Karpas-422 (cell line): ENCODE results near the gene BORCS8. TPM values are rescaled to one million over a fixed set of nuclear protein-coding genes. Genes with fewer than 3 reads are reported as not detected.
"Not testable (repeated sequence)": the region's sequence is repeated elsewhere in the genome, so short reads cannot be mapped to it uniquely, and the experiment has no call there.

Experiments
- DNase-seq: peaks from one replicate; pipeline ENCODE4 v3.0.0-alpha.2; 2015
- H2AFZ ChIP-seq: fragments of 200-600 bp; sonication (generic); 2 replicates; pipeline ENCODE4 v1.6.1; 2014; ENCODE audit warnings: antibody characterized with exemption, low read length, mixed read lengths
- H3K27ac ChIP-seq: fragments of 200-600 bp; sonication (generic); 2 replicates; pipeline ENCODE4 v1.5.1; 2014; ENCODE audit warnings: mild to moderate bottlenecking, low read length, moderate library complexity
- H3K27me3 ChIP-seq: fragments of 200-600 bp; sonication (generic); 2 replicates; pipeline ENCODE4 v1.6.1; 2014; ENCODE audit warnings: low read length, mixed read lengths
- H3K36me3 ChIP-seq: fragments of 200-600 bp; sonication (generic); 2 replicates; pipeline ENCODE4 v1.6.1; 2014; ENCODE audit warnings: low read length, mixed read lengths; ENCODE audit not compliant: insufficient read depth
- H3K4me1 ChIP-seq: fragments of 200-600 bp; sonication (generic); 2 replicates; pipeline ENCODE4 v1.6.1; 2014; ENCODE audit warnings: mild to moderate bottlenecking, low read length, mixed read lengths
- H3K4me2 ChIP-seq: fragments of 200-600 bp; sonication (generic); 2 replicates; pipeline ENCODE4 v1.6.1; 2014; ENCODE audit warnings: low read length, low read depth, mild to moderate bottlenecking; ENCODE audit not compliant: poor library complexity, severe bottlenecking
- H3K4me3 ChIP-seq: fragments of 200-600 bp; sonication (generic); 2 replicates; pipeline ENCODE4 v1.5.1; 2014; ENCODE audit warnings: mild to moderate bottlenecking, antibody characterized with exemption, low read length, mixed read lengths
- H3K79me2 ChIP-seq: fragments of 200-600 bp; sonication (generic); 2 replicates; pipeline ENCODE4 v1.6.1; 2014; ENCODE audit warnings: mild to moderate bottlenecking, low read length, mixed read lengths
- H3K9ac ChIP-seq: fragments of 200-600 bp; sonication (generic); 2 replicates; pipeline ENCODE4 v1.6.0; 2014; ENCODE audit warnings: low read length
- H3K9me2 ChIP-seq: fragments of 200-600 bp; sonication (generic), shearing (Covaris generic); replicated peaks from 2 replicates; pipeline ENCODE4 v1.6.0; 2014; ENCODE audit warnings: mild to moderate bottlenecking, low read length, moderate library complexity; ENCODE audit not compliant: insufficient read depth
- H3K9me3 ChIP-seq: fragments of 300-700, 200-600 bp; sonication (generic); 2 replicates; pipeline ENCODE4 v1.6.1; 2014; ENCODE audit warnings: low read length, mixed read lengths
- H4K20me1 ChIP-seq: fragments of 200-600 bp; sonication (generic); 2 replicates; pipeline ENCODE4 v1.6.1; 2014; ENCODE audit warnings: mild to moderate bottlenecking, antibody characterized with exemption, low read length, low read depth; ENCODE audit not compliant: insufficient read depth
- small RNA-seq: library from RNA; depleted of rRNA; stranded (forward); fragments of <200 nt; gene quantifications from one replicate; pipeline ENCODE3, GENCODE V24; 2014
- total RNA-seq: library from RNA; depleted of rRNA; stranded (reverse); fragments of >200 nt; shearing (Covaris generic); gene quantifications from 2 replicates; pipeline ENCODE4 v1.2.3, GENCODE V29; 2014; ENCODE audit warnings: low replicate concordance; rRNA removed

The BORCS8 gene
- total RNA-seq, 1 experiment from 2014 or later = 6.6 TPM

GRCh38 chr19:19137556-19138108 is 54.3 kb downstream of the BORCS8 start:
- peak overlapping the region; percentile 99 for H3K4me2 ChIP-seq
- peak overlapping the region; percentile 86 for H3K9ac ChIP-seq
- peak; percentile 54 for DNase-seq
- H3K9me3 ChIP-seq = no peaks in the 10 kb centered on the region; the same call in 1 of the 2 replicates
- peak overlapping the region; percentile 75 for H2AFZ ChIP-seq
- H3K27ac ChIP-seq = peak overlapping the region; percentile 21; the same call in 1 of the 2 replicates
- peaks cover 3% of the 10 kb centered on the region; the same call in 1 of the 2 replicates for H3K36me3 ChIP-seq
- peak overlapping the region; percentile 85 for H3K4me3 ChIP-seq
- H3K9me2 ChIP-seq = no peaks in the 10 kb centered on the region
- peaks cover 16% of the 10 kb centered on the region for H3K4me1 ChIP-seq
- H3K79me2 ChIP-seq = peaks cover 11% of the 10 kb centered on the region; the same call in 1 of the 2 replicates
- H3K27me3 ChIP-seq = no peaks in the 10 kb centered on the region
- no peaks in the 10 kb centered on the region for H4K20me1 ChIP-seq

DNA sequence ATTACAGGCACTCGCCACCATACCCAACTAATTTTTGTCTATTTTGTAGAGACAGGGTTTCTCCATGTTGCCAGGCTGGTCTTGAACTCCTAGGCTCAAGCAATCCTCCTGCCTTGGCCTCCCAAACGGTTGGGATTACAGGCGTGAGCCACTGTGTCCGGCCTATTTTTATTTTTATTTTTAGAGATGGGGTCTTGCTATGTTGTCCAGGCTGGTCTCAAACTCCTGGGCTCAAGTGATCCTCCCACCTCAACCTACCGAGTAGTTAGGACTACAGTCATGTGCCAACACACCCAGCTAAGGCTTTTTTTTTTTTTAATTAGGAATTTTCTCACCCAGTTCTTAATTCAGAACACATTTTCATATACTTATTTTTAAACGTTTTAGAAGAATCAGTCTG is 56.2 kb downstream of the BORCS8 start:
- H3K36me3 ChIP-seq = peaks cover 10% of the 10 kb centered on the region; the same call in 1 of the 2 replicates

GRCh38 chr19:19134687-19135158 is 57.2 kb downstream of the BORCS8 start:
- Histone ChIP-seq H3K79me2 (peaks cover 11% of the 10 kb centered on the region; the same call in 1 of the 2 replicates), H3K9ac (no peak overlapping the region), H3K9me2 (no peaks in the 10 kb centered on the region), H3K27me3 (no peaks in the 10 kb centered on the region), H3K4me2 (no peak overlapping the region), H4K20me1 (no peaks in the 10 kb centered on the region), H3K4me1 (peaks cover 16% of the 10 kb centered on the region), H3K4me3 (no peak overlapping the region), H2AFZ (no peak overlapping the region), H3K27ac (no peak overlapping the region), H3K36me3 (peaks cover 16% of the 10 kb centered on the region; the same call in 1 of the 2 replicates), H3K9me3 (peaks cover 9% of the 10 kb centered on the region)
- no peak for DNase-seq

More for the DNA sequence above, 56.2 kb downstream of the BORCS8 start:
- H3K9ac ChIP-seq, H3K4me3 ChIP-seq, DNase-seq, H2AFZ ChIP-seq, H3K27ac ChIP-seq, H4K20me1 ChIP-seq, H3K9me3 ChIP-seq, H3K4me2 ChIP-seq, H3K9me2 ChIP-seq, H3K27me3 ChIP-seq: not testable (repeated sequence)
- H3K79me2 ChIP-seq = peaks cover 11% of the 10 kb centered on the region; the same call in 1 of the 2 replicates
- H3K4me1 ChIP-seq = peaks cover 16% of the 10 kb centered on the region

GRCh38 chr19:19133985-19134384 is 58.0 kb downstream of the BORCS8 start:
- H4K20me1 ChIP-seq = no peaks in the 10 kb centered on the region
- H3K4me2 ChIP-seq = no peak overlapping the region
- H3K9me2 ChIP-seq = no peaks in the 10 kb centered on the region
- no peaks in the 10 kb centered on the region for H3K27me3 ChIP-seq
- H3K4me1 ChIP-seq = peaks cover 16% of the 10 kb centered on the region
- no peak for DNase-seq
- no peak overlapping the region for H3K27ac ChIP-seq
- H3K79me2 ChIP-seq = peaks cover 11% of the 10 kb centered on the region; the same call in 1 of the 2 replicates
- H3K4me3 ChIP-seq = no peak overlapping the region
- H3K9ac ChIP-seq = no peak overlapping the region
- H2AFZ ChIP-seq = no peak overlapping the region
- peaks cover 9% of the 10 kb centered on the region for H3K9me3 ChIP-seq
- H3K36me3 ChIP-seq = peaks cover 16% of the 10 kb centered on the region

- H3K27me3 ChIP-seq = no peaks in the 10 kb centered on the region
- DNase-seq = no peak
Measured at GRCh38 chr19:19132912-19133311, 59.0 kb downstream of the BORCS8 start.

GRCh38 chr19:19131989-19132388 is 60.0 kb downstream of the BORCS8 start:
- DNase-seq = no peak
- Histone ChIP-seq H3K9ac (no peak overlapping the region), H3K4me1 (peaks cover 3% of the 10 kb centered on the region), H3K79me2 (peaks cover 1% of the 10 kb centered on the region; the same call in 1 of the 2 replicates), H3K27me3 (no peaks in the 10 kb centered on the region), H3K9me3 (peaks cover 9% of the 10 kb centered on the region), H3K4me2 (no peak overlapping the region), H3K36me3 (peaks cover 16% of the 10 kb centered on the region), H2AFZ (no peak overlapping the region), H4K20me1 (no peaks in the 10 kb centered on the region), H3K4me3 (no peak overlapping the region), H3K9me2 (no peaks in the 10 kb centered on the region), H3K27ac (no peak overlapping the region)

More at GRCh38 chr19:19132912-19133311, 59.0 kb downstream of the BORCS8 start:
- peaks cover 9% of the 10 kb centered on the region for H3K9me3 ChIP-seq
- H3K27ac ChIP-seq = no peak overlapping the region
- no peak overlapping the region for H3K4me2 ChIP-seq
- H3K4me1 ChIP-seq = peaks cover 13% of the 10 kb centered on the region
- H3K9ac ChIP-seq = no peak overlapping the region
- H3K36me3 ChIP-seq = peaks cover 16% of the 10 kb centered on the region
- H4K20me1 ChIP-seq = no peaks in the 10 kb centered on the region
- H2AFZ ChIP-seq = no peak overlapping the region
- peaks cover 10% of the 10 kb centered on the region; the same call in 1 of the 2 replicates for H3K79me2 ChIP-seq
- no peaks in the 10 kb centered on the region for H3K9me2 ChIP-seq
- no peak overlapping the region for H3K4me3 ChIP-seq

Small RNA genes lying within 50 kb of the gene (small RNA-seq; reads per million reads assigned to genes)
- gene RNU6-1028P = not detected

Other genes with a start within 250 kb of the BORCS8 start
- 71.7 and 74.1 TPM in 2 replicates for gene SUGP2, start 158.6 kb downstream of the BORCS8 start, total RNA-seq
- gene ARMC6, start 158.5 kb downstream of the BORCS8 start, total RNA-seq = 25.1 and 43.6 TPM in 2 replicates
- gene SLC25A42, start 128.2 kb downstream of the BORCS8 start, total RNA-seq = 4.5 and 6.2 TPM in 2 replicates
- 24.9 and 58.5 TPM in 2 replicates for gene TMEM161A, start 53.7 kb downstream of the BORCS8 start, total RNA-seq
- gene MEF2B, start 21.9 kb downstream of the BORCS8 start, total RNA-seq = 395 and 679 TPM in 2 replicates
- gene RFXANK, start 106 bp upstream of the BORCS8 start, total RNA-seq = 170 and 176 TPM in 2 replicates
- gene NR2C2AP, start 11.3 kb upstream of the BORCS8 start, total RNA-seq = 6.9 and 21.4 TPM in 2 replicates
- not detected in 2 replicates for gene NCAN, start 19.8 kb upstream of the BORCS8 start, total RNA-seq
- gene TM6SF2, start 81.1 kb upstream of the BORCS8 start, total RNA-seq = not detected in 2 replicates
- gene SUGP1, start 128.4 kb upstream of the BORCS8 start, total RNA-seq = 21.4 and 49.5 TPM in 2 replicates
- 37.3 and 44.6 TPM in 2 replicates for gene MAU2, start 128.7 kb upstream of the BORCS8 start, total RNA-seq
- gene GATAD2A, start 213.5 kb upstream of the BORCS8 start, total RNA-seq = 38.4 and 63.4 TPM in 2 replicates